K562 (cell line): Measurements from ENCODE around the gene PLPP7. TPM values are rescaled to one million over a fixed set of nuclear protein-coding genes. Genes with fewer than 3 reads are reported as not detected.
A peak's percentile ranks its signal among the peaks of the same experiment; 100 is the strongest.

Source experiments
- BACH1 ChIP-seq: fragments of 200-800 bp; sonication (Bioruptor generic); IDR thresholded peaks from 2 replicates; pipeline ENCODE4 v1.6.1; 2016; ENCODE audit warnings: missing genetic modification characterization, missing compliant biosample characterization
- CAMTA2 ChIP-seq: fragments of 250-450 bp; sonication (Bioruptor Pico); conservative IDR thresholded peaks from 2 replicates; pipeline ENCODE4 v1.5.1; 2022
- COPS2 ChIP-seq: fragments of 450-650 bp; conservative IDR thresholded peaks from 2 replicates; pipeline ENCODE4 v1.6.1; 2016; ENCODE audit warnings: mild to moderate bottlenecking, moderate library complexity
- FOXP1 ChIP-seq: sonication (generic); formaldehyde crosslinking; IDR thresholded peaks from 2 replicates; pipeline ENCODE4 v1.8.0; 2022; ENCODE audit warnings: mild to moderate bottlenecking, missing genetic modification reagents
- GABPB1 ChIP-seq: sonication (generic); formaldehyde crosslinking; IDR thresholded peaks from 2 replicates; pipeline ENCODE4 v1.8.0; 2022; ENCODE audit warnings: mild to moderate bottlenecking, missing genetic modification reagents
- HDAC1 ChIP-seq, 2 experiments: fragments of 450-650 bp; IDR thresholded peaks; 2 replicates each; pipeline ENCODE4 v1.6.1; 2016 to 2017; ENCODE audit warnings: inconsistent platforms in 1 of 2, mild to moderate bottlenecking in 1 of 2, moderate library complexity in 1 of 2
- HDGF ChIP-seq: fragments of 450-650 bp; IDR thresholded peaks from 2 replicates; pipeline ENCODE4 v1.6.1; 2016
- KLF6 ChIP-seq: fragments of 250-450 bp; sonication (Bioruptor Pico); IDR thresholded peaks from 2 replicates; pipeline ENCODE4 v1.4.0; 2020; ENCODE audit warnings: mild to moderate bottlenecking, moderate library complexity, borderline replicate concordance
- MAX ChIP-seq: sonication (generic); formaldehyde crosslinking; IDR thresholded peaks from 2 replicates; pipeline ENCODE4 v1.9.0; 2022; ENCODE audit warnings: mild to moderate bottlenecking, missing genetic modification reagents
- MLX ChIP-seq, 2 experiments: fragments of 450-650 bp in 1 of 2; sonication (generic) in 1 of 2; formaldehyde crosslinking; conservative IDR thresholded peaks; 2 replicates each; pipeline versions ENCODE4 v1.4.0 to v1.8.1; 2020 to 2022; ENCODE audit warnings: mild to moderate bottlenecking in 1 of 2, missing genetic modification reagents in 1 of 2
- NUFIP1 ChIP-seq: fragments of 450-650 bp; IDR thresholded peaks from 2 replicates; pipeline ENCODE4 v1.6.1; 2018; ENCODE audit not compliant: partially characterized antibody
- PBX2 ChIP-seq, 2 experiments: IDR thresholded peaks in 1 of 2; conservative IDR thresholded peaks in 1 of 2; 2 replicates each; pipeline ENCODE4 v1.6.1; 2016; ENCODE audit warnings: low read depth in 2 of 2, mild to moderate bottlenecking in 1 of 2, missing compliant biosample characterization in 1 of 2, missing genetic modification characterization in 1 of 2, moderate library complexity in 1 of 2
- PCBP2 ChIP-seq: fragments of 200-400 bp; formaldehyde crosslinking; IDR thresholded peaks from 2 replicates; pipeline ENCODE4 v1.6.1; 2018; ENCODE audit warnings: low read length, low read depth, mild to moderate bottlenecking, moderate library complexity; ENCODE audit not compliant: poor library complexity, severe bottlenecking
- RBBP5 ChIP-seq: fragments of 200-600 bp; sonication (generic); IDR thresholded peaks from 2 replicates; pipeline ENCODE4 v1.6.1; 2012; ENCODE audit warnings: borderline replicate concordance, mild to moderate bottlenecking, low read length, control low read depth, inconsistent platforms; ENCODE audit not compliant: insufficient read depth, poor library complexity, severe bottlenecking
- RBM34 ChIP-seq: fragments of 200-400 bp; formaldehyde crosslinking; IDR thresholded peaks from 2 replicates; pipeline ENCODE4 v1.6.1; 2018; ENCODE audit warnings: low read length, borderline replicate concordance; ENCODE audit not compliant: insufficient read depth
- SAFB ChIP-seq: fragments of 200-400 bp; formaldehyde crosslinking; IDR thresholded peaks from 2 replicates; pipeline ENCODE4 v1.6.1; 2017; ENCODE audit warnings: low read depth, low read length, borderline replicate concordance
- SIN3A ChIP-seq, 2 experiments: fragments of 150-350 bp in 1 of 2; IDR thresholded peaks; 2 replicates each; pipeline ENCODE4 v1.6.1; 2011 to 2016; ENCODE audit warnings: borderline replicate concordance in 2 of 2, low read depth in 2 of 2, low read length in 2 of 2, mild to moderate bottlenecking in 2 of 2, moderate library complexity in 2 of 2; ENCODE audit not compliant: control insufficient read depth in 1 of 2
- TAL1 ChIP-seq: fragments of 450-650 bp; IDR thresholded peaks from 2 replicates; pipeline ENCODE4 v1.6.1; 2016; ENCODE audit warnings: mild to moderate bottlenecking
- ZBTB8A ChIP-seq: fragments of 450-650 bp; IDR thresholded peaks from 2 replicates; pipeline ENCODE4 v1.6.1; 2018; ENCODE audit warnings: mild to moderate bottlenecking, moderate library complexity; ENCODE audit not compliant: partially characterized antibody
- ZFP91 ChIP-seq: sonication (generic); formaldehyde crosslinking; IDR thresholded peaks from 2 replicates; pipeline ENCODE4 v1.8.0; 2022; ENCODE audit warnings: mild to moderate bottlenecking, missing genetic modification reagents
- ZNF324 ChIP-seq: fragments of 250-450 bp; sonication (Bioruptor Pico); IDR thresholded peaks from 2 replicates; pipeline ENCODE4 v1.4.0; 2020; ENCODE audit warnings: mild to moderate bottlenecking
- ZNF507 ChIP-seq: conservative IDR thresholded peaks from 2 replicates; pipeline ENCODE4 v1.6.1; 2017; ENCODE audit warnings: missing genetic modification characterization, missing compliant biosample characterization
- polyA plus RNA-seq, 8 experiments: library from polyadenylated mRNA; depleted of rRNA in 4 of 8; stranded (reverse) in 5 of 8; unstranded in 3 of 8; fragments of >200 nt; fragmentation: Nextera tagmentation in 2 of 8; fragmentation: Illumina TruSeq in 1 of 8; extraction: Ambion mirVana in 2 of 8; extraction: Trizol in 1 of 8; gene quantifications; 2 replicates each; pipeline versions ENCODE4 v1.2.1 to v1.2.3, GENCODE V29; 2011 to 2014; ENCODE audit warnings: inconsistent platforms in 1 of 8, missing spikeins in 1 of 8
- total RNA-seq, 7 experiments: library from RNA; depleted of rRNA in 6 of 7; stranded (reverse); fragments of >200 nt in 6 of 7; fragmentation: Illumina TruSeq in 2 of 7; extraction: Trizol in 2 of 7; gene quantifications; 2 replicates each; pipeline versions ENCODE4 v1.2.1 to v1.2.3, GENCODE V29; 2011 to 2021; ENCODE audit warnings: low replicate concordance in 1 of 7

The PLPP7 gene
- total and polyA plus RNA-seq, 9 of the 15 experiments (the other 6 are each of a cell fraction or from before 2014, with no cell fraction given): 0.09 to 0.93 (median 0.18) TPM; not detected in 4

GRCh38 chr9:131330814-131331600 is 41.5 kb downstream of the PLPP7 start (continued):
- TF ChIP-seq FOXP1 (CRISPR knock-in tag) (0 out of 2 replicates have a peak, but pooled peaks have one; percentile 49), ZBTB8A (no peak), SAFB (no peak), PCBP2 (no peak), KLF6 (CRISPR knock-in tag) (no peak), MAX (CRISPR knock-in tag) (peak; percentile 88), SIN3A (IDR thresholded peaks at IDR 0.05; ENCODE audit: borderline replicate concordance in 2 of 2, control insufficient read depth in 1 of 2, low read depth in 2 of 2, low read length in 2 of 2) (no peak), MLX (CRISPR knock-in tag; conservative IDR thresholded peaks at IDR 0.05) (no peak), COPS2 (no peak), PBX2 (CRISPR knock-in tag; IDR thresholded peaks at IDR 0.05; ENCODE audit: low read depth) (no peak), PBX2 (tag; conservative IDR thresholded peaks at IDR 0.05; ENCODE audit: low read depth) (peak; percentile 32; the same call in 1 of the 2 replicates), ZFP91 (no peak), ZNF507 (tag) (peak; percentile 79), BACH1 (tag) (no peak), RBBP5 (peak; percentile 51), GABPB1 (CRISPR knock-in tag) (peak; percentile 94), RBM34 (no peak), TAL1 (peak; percentile 99), NUFIP1 (peak; percentile 34), HDGF (no peak), CAMTA2 (CRISPR knock-in tag) (no peak), HDAC1 (IDR thresholded peaks at IDR 0.05) (peak; percentile 11 to 91; a peak in 3 of 4 replicates), ZNF324 (CRISPR knock-in tag) (no peak)
